SU-DHL-6 (cell line): ENCODE data around the gene TBX2.

Experiments used
- EZH2phosphoT487 ChIP-seq: fragments of 200-600 bp; sonication (generic), shearing (Covaris generic); conservative IDR thresholded peaks from 2 replicates; pipeline ENCODE4 v1.6.1; 2018; ENCODE audit warnings: mild to moderate bottlenecking, antibody characterized with exemption, low read length, moderate library complexity, mixed read lengths
- TF ChIP-seq, protein P1 (sequence below): fragments of 200-600 bp; sonication (generic); IDR thresholded peaks from one replicate; pipeline ENCODE4 v1.5.1; 2017; ENCODE audit warnings: antibody characterized with exemption, mild to moderate bottlenecking, low read length, moderate library complexity; ENCODE audit not compliant: insufficient read depth, poor library complexity, severe bottlenecking

DNA sequence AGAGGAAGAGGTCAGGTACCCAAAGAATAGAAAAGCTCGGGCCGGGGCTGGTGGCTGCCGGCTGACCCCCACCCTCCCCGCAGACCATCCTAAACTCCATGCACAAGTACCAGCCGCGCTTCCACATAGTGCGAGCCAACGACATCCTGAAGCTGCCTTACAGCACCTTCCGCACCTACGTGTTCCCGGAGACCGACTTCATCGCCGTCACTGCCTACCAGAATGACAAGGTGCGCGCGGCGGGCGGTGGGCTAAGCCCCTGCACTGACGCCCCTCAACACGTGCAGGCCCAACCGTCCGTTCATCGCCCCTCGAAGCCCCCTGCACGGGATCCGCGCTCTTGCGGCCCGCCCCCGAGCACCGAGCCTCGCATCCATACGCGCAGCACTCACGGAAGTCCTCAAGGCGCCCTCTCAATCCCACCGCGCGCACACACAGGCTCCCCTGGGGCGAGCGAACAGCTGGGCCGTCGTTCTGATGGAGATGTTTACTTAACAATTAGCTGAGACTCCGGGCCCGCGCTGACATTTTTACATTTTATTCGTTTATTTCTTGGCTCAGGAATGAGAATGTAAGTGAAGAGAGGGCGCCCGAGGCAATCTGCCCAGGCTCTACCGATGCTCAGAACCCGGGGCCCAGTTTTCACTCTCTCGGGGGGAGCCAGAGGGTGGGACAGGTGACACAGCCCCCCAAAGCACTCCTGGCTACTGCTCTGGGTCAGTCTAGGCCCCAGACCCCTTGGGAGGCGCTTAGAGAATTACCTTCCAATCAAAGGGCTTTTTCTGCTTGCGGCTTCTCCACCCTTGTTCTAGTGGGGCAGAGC, 3.5 kb downstream of the TBX2 start:
- TF ChIP-seq, protein P1, sequence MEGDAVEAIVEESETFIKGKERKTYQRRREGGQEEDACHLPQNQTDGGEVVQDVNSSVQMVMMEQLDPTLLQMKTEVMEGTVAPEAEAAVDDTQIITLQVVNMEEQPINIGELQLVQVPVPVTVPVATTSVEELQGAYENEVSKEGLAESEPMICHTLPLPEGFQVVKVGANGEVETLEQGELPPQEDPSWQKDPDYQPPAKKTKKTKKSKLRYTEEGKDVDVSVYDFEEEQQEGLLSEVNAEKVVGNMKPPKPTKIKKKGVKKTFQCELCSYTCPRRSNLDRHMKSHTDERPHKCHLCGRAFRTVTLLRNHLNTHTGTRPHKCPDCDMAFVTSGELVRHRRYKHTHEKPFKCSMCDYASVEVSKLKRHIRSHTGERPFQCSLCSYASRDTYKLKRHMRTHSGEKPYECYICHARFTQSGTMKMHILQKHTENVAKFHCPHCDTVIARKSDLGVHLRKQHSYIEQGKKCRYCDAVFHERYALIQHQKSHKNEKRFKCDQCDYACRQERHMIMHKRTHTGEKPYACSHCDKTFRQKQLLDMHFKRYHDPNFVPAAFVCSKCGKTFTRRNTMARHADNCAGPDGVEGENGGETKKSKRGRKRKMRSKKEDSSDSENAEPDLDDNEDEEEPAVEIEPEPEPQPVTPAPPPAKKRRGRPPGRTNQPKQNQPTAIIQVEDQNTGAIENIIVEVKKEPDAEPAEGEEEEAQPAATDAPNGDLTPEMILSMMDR = no peak
- TF ChIP-seq EZH2phosphoT487 = no peak
